ENCODE measurements around the gene GPRC5C.
"Not testable (repeated sequence)": the region's sequence is repeated elsewhere in the genome, so short reads cannot be mapped to it uniquely, and the experiment has no call there.

Gene GPRC5C, protein sequence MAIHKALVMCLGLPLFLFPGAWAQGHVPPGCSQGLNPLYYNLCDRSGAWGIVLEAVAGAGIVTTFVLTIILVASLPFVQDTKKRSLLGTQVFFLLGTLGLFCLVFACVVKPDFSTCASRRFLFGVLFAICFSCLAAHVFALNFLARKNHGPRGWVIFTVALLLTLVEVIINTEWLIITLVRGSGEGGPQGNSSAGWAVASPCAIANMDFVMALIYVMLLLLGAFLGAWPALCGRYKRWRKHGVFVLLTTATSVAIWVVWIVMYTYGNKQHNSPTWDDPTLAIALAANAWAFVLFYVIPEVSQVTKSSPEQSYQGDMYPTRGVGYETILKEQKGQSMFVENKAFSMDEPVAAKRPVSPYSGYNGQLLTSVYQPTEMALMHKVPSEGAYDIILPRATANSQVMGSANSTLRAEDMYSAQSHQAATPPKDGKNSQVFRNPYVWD

DNA sequence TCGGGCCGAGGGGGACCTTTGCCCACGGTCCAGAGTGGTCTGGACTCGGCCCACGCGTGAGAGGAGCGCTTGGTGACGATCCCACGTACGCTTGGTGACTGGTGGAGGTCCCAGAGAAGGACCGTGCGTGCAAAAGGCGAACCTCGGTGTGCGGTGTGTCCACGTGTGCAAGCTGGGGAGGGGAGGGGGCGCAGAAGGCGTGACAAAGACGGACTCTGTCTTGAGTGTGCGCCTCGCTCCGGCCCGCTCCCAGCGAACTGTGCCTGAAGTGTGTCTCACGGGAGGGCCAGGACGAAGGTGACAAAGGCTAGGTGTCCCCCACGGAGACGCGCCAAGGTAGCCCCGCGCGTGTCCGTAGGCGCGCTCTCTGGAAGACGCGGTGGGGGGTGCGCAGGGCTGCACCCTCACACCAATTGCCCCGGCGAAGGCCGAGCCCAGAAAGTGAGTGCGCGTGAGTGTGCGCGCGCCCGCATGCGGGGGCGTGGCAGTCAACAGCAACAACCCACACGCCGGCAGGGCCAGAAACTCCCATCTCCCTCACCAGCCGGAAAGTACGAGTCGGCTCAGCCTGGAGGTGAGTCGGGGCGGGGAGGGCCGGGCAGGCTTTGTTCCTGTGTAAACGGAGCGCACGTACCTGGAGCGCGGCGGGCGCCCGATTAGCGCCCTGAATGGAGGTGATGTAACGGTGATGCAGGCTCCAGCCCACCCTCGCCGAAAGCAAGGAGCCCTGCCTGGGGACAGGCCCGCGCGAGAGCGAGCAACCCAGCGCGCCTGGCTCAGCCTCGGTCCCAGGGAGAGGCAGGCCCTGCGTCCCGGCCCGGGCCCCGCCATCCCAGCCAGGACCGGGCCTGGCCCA is at the start of gene GPRC5C:
GPRC5C (plus strand) TSS at position 521 of the 856 bp plus-strand sequence. CDS start 7,689 bp downstream, outside the sequence.
- DNase-seq: peak; percentile 34

DNA sequence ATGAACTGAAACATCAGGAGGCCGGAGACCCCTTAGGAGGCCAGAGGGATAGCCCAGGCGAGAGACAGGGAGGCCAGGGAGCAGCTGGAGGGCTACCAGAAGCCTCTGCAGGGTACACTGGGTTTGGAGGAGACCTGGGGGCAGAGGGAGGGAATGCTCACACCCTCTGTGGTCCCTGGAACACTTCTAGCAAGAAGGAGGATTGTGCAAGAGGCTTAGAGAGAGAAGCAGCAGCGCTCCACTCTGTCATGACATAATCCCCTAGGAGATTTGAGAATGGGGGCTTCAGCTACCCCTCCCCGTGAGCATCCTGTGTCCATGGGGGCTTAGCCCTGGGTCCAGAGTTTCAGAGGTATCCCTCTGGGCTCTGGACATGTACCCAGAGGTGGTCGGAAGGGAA is 48.7 kb upstream of the GPRC5C start:
- no peak for DNase-seq

DNA sequence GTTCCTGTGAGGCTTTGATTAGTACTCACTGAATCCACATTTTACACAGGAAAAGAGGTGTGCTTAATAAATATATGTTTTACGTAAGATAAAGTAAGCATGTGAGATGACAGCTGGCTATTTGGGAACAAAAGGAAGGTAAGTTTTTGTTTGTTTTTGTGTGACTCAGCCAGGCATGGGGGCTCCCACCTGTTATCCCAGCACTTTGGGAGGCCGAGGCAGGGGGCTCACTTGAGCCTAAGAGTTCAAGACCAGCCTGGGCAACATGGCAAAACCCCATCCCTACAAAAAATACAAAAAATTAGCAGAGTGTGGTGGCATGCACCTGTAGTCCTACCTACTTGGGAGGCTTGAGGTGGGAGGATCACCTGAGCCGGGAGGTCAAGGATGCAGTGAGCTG is 46.7 kb upstream of the GPRC5C start:
- DNase-seq: no peak

DNA sequence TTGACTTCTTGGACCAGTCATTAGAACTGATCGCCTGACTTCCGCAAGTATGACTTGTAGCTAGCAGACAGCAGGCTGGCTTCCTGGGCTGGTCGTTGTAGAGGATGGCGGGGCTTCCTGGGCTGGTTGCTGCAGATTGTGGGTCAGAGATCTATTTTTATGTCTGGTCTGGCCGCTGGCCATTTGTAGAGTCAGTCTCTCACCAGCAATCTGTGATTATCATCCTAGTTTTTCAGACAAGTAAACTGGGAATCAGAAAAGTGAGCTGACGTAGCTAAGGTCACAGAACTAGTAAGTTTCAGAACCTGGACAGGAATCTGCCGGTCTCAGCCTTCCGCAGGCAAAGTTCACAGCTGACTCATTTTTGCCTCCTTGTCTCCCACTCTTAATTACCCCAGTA is 45.5 kb upstream of the GPRC5C start:
- DNase-seq: no peak

DNA sequence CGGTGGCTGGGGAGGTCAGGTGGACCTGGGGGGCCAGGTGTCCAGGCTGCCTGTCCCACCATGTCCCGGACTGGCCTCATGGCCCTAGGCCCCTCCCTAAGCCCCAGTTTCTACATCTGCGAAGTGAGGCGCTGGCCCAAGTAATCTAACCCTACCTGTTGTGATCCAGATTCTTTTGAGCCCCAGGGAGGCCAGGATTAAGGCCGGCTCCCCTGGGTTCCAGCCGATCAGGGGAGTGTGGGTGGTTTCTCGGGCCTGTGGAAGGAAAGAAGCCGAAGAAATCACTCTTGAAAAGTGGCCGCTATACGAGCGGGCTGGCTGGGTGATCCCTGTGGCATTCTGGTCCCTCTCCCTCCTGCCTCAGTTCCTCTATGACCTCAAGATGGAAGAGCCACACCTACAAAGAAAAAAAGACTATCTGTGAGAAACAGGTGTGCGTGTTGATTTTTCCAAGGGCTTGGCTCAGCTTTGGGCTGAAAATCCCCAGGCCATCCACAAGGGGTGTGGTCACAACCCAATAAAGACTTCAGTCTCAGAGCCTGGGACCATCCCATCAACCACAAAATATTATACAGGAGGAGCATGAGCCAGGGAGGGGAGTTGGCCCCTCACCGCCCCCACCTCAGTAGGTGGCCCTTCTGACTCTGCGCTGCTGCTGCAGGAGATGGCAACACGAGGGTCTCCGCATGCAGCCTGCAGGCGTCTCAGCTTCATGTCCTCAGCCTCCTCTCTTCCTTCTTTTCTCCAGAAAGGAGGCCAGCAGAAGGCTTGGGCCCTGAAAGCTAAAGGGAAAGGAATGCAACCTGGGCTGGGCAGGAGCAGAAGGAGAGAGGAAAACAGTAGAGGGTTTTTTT is 44.3 kb upstream of the GPRC5C start:
- DNase-seq: no peak

DNA sequence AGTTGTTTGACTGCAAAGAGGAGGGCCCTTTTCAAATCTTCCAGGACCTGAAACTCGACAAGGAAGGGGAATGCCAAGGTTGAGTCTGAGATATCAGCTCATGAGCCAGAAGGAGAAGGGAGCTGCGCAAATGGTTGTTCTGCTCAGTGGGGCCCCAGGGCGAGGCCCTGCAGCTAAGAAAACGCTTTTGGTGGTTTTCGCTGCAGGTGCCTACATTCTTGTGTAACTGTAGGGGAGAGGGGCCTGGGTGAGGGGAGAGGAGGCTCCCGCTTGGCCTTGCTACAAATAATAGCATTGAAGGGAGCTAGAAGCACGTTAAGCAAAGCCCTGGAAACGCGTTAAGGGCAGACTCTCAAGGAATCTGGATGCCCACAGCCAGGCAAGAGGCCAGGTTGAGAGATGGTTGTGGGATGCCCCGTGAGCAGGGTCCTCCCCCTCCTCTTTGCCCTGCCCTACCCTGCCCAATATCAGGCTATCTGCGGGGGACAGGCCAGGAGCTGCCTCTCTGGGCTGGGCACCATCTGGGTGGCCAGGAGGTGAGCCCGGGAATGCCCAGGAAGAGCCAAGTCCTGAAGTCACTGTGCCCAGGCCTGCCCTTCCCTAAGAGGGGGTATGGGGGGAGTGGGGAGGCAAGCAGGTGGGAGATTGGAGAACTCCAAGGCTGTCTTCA is 42.7 kb upstream of the GPRC5C start:
- DNase-seq: no peak

DNA sequence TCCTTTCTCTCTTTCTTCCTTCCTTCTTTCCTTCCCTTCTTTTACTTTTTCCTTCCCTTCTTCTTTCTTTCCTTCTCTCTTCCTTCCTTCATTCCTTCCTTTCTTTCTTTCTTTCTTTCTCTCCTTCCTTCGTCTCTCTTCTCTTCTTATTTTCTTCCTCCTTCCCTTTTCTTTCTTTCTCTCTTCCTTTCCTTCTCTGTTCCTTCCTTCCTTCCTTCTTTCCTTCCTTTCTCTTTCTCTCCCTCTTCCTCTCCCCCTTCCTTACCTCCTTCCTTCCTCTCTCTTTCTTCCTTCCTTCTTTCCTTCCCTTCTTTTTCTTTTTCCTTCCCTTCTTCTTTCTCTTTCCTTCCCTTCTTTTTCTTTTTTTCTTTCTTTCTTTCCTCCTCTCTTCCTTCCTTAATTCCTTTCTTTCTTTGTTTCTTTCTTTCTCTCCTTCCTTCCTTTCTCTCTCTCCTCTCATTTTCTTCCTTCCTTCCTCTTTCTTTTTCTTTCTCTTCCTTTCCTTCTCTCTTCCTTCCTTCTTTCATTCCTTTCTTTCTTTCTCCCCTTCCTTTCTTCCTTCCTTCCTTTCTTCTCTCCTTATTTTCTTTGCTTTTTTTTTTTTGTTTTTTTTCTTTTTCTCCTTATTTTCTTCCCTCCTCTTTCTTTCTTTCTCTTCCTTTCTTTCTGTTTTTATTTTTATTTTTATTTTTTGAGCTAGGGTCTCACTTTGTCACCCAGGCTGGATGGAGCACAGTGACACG is 41.8 kb upstream of the GPRC5C start:
- no peak for DNase-seq

DNA sequence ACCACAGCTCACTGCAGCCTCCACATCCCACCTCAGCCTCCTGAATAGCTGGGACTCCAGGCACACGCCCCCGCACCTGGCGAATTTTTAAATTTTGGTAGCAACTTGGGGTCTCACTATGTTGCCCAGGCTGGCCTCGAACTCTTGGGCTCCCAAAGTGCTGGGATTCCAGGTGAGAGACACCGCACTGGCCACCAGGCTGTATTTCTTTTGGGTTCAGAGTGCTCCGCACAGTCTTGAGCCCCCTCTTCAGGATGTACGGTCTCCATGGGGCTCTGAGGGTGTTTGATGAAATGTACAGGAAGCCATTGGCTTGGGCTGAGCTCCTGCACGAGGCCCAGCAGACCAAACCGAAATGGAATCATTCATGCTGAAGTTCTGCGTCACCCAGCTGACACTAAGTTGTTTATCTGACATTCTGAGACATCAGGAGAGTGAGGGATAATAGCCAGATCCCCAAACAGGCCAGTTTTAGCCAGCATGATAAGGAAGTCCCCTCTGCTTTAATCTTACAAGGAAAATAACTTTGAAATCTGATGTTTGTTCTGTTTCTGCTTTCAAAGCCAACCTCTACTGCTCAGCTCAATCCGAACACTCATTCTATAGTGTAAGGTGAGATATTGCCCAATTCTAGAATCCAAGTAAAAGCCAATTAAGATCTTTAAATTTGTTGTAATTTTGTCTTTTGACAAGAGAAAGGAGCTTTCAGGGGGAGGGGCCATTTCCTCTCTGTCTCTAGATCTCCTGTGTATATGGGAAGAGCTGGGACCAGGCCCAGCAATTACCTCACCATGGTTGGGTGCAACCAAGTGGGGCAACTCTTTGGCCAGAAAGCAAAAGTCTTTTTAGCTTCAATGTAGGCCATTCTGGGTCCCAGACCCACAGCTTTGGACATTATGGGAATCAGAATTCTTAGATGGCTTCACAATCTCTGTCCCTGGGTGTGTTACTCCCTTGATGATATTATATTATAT is 40.9 kb upstream of the GPRC5C start:
- no peak for DNase-seq

DNA sequence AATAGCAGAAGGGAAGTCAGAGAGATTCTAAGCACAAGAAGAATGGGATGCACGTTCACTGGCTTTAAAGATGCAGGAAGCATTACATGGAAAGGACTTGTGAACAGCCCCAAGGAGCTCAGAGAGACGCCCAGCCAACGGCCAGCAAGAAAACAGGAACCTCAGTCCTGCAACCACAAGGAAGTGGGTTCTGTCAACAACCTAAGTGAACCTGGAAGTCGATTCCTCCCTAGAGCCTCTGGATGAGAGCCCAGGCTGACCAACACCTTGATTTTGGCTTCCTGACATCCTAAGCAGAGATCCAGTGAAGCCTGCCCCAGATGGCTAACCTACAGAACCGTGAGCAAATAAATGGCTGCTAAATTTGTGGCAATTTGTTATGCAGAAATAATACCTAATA is 40.1 kb upstream of the GPRC5C start:
- no peak for DNase-seq

DNA sequence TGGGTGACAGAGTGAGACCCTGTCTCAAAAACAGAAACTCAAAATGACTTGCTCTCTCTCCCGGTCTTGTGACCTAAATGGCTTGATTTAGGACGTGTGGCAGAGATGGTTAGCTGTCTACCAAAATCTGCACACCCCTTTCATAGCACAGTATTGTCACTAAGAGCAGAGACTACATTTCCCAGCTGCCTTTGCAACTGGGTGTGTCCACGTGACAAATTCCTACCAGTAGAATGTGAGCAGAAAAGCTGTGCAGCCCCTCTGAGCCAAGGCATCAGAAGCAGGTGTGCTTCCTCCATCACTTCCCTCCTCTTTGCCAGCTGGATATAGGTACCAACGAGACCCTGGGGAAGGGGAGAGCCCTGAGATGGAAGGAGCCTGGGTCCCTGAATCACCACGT is 39.0 kb upstream of the GPRC5C start:
- no peak for DNase-seq

DNA sequence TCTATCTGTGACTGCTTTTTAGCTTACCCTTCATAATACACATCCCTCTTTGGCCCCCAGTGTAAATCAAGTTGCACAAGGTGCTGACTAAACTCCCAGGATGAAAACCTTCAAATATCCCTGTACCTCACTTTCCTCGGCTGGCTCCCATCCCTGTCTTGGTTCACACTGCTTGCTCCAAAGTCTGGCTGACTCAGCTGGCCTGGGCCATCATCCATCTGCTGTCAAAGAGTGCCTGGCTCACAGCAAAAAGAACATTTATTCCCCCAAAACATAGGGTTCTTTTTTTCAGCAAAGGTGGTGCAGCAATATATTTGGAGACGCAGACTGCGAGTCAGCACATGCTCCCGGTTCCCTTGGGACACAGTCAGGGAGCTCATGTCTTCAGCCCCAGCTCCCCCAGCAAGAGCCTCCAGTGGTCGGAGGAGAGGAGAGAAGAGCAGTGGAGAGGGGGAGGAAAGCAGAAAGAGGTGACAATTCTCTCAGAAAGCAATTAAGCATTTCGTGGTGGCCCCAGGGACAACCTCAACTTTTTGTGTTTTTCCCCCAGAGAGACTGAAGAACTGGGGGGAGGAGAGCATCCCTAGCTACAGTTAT is 38.4 kb upstream of the GPRC5C start:
- DNase-seq: no peak

DNA sequence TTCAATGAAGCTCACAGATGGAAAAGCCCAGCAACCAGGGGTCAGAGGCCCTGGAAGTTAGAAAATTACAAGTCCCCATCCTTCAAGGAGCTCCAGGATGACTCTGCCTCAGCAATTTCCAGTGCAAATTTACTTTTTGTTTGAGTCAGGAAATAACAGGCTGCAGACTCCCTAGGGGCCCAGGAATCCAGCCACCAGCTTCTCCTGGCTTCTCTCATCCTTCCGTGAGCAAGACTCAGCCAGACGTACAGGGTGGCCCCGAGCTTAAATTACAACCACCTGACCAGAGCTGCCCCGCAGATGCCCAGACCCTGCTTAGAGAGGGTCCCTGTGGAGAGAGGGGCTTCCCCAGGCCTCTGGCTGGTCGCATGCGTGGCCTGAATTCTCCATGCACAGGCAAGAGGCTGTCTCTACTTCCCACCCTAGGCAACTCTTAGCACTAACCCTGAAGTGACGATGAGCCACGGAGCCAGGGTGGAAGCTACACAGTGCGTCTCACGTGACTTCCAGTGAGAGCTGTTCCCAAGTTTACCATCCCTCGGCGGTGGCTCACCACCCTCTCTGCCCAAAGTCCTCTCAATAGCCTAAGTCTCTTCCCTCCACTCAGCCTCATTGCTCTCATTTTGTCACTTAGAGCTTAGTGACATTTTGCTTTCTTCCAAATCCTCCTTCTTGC is 37.5 kb upstream of the GPRC5C start:
- no peak for DNase-seq

DNA sequence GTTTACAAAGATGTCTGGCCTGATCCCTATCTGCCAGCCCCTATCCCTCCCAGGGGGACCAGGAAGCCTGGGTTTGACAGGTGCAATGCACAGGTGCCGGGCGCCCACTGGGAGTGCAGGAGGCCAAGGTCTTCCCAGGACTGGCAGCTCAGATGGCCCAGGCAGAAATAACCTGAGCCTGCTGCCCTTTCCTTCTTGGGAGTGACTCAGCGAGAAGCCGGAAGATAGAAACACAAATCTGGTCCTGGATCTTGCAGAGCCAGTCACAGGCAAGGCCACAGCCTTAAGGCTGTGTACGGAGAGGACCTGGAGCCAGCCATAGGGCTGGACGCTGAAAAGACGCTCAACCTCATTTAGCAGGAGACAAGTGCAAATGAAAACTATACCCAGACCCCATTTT is 36.9 kb upstream of the GPRC5C start:
- no peak for DNase-seq

DNA sequence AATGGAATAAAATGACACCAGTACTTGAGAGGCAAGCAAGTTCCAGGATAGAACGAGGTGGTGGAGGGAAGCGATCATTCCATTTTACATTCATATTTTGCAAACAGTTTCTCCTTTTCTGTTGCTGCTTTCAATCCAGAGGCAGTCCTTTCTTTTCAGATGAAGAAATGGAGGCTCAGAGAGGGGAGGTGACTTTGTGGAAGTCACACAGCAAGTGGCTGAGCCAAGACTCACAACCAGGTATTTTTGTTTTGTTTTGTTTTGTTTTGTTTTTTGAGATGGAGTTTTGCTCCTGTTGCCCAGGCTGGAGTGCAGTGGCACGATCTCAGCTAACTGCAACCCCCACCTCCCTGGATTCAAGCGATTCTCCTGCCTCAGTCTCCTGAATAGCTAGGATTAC is 35.3 kb upstream of the GPRC5C start:
- no peak for DNase-seq

DNA sequence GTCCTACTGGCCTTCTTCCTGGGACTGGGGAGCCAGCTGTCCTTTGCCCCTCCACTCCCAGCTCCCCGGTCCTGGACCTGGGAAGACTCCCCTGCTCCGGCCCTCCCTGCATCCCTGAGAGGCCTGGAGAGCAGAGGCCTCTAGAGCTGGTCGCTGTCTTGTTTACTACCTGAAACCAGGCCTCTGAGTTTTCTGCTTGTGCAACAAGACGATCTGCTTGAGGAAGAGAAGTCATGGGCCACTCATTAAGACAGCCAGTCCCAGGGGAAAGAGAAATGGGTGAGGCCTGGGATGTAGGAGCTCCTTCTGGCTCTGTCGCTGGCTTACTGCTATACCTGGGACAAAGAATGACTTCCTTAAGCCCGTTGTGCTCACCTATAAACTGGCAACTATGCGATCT is 29.8 kb upstream of the GPRC5C start:
- DNase-seq: no peak

DNA sequence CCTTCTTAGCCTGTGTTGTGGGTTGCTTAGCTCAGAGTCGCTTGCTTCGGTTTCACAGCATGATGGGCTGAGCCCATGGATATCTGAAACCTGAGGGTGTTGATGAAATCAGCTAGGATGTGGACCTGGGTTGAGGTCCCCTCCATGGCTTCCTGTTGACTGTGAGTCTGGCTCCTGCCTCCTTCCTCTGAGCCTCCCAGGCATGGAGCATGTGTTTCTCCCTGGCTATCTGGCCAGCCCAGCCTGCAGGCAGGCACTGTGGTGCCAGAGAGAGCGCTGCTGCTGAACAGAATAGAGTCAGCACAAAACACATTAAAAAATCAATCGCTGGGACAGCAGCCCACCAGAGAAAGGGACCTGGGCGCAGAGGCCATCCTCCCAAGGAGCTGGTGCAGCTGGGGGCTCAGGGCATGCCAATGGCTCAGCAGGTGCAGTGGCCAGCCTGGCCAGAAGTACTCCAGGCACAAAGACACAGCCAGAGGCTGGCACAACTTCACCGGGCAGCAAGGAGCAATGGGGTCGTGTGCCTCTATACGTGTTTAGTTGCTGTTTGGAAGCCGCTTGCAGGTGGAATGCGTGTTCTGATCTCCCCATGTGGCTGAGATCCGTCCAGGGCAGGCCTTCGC is 28.3 kb upstream of the GPRC5C start:
- no peak for DNase-seq

DNA sequence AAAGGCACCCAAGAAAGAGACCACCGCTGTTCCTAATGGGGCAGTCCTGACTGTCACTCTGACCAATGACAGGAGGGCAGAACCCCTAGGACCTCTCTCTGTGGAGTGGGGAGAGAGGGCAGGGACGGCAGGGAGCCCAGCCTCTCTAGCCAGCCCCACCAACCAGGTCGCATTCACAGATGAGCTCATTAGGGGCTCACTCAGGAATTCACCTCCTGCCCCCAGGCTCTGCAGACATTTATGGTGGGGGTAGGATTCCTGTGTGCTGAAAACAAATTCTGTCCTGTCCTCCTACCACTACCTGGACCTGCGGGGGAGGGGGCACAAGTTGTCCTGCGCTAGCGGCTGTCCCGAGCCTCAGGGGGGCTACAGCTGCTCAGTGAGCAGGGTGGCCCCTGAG is 27.7 kb upstream of the GPRC5C start:
- no peak for DNase-seq

DNA sequence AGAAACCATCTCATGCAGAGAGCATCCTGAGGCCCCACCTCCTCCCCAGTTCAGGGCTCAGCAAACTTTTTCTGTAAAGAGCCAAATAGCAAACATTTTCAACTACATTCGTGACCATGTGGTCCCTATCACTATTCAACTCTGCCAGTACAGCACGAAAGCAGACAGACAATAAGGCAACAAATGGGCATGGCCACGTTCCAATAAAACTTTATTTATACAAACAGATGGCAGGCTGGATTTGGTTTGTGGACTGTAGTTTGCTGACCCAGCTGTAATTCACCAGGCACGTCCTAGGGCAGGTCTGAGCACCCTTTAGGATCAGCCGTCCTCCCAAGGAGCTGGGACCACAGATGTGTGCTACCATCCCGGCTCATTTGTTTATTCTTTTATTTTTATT is 27.1 kb upstream of the GPRC5C start:
- no peak for DNase-seq

DNA sequence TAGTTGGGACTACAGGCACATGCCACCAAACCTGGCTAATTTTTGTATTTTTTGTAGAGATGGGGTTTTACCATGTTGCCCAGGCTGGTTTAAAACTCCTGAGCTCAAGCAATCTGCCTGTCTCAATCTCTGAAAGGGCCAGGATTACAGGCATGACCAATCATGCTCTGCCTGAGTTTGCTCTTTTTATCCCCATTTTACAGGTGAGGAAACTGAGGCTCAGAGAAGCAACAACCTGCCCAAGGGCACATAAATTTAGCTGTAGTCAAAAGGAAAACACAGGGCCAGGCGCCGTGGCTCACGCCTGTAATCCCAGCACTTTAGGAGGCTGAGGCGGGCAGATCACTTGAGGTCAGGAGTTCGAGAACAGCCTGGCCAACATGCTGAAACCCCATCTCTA is 26.6 kb upstream of the GPRC5C start:
- not testable (repeated sequence) for DNase-seq

All from activated naive CD4-positive, alpha-beta T cell treated with anti-CD3 and anti-CD28 coated beads, Interleukin-2, amount 50 U/mL, for 16 hours (primary cell).